ENCODE measurements around the gene EEF1AKMT3. TPM values are rescaled to one million over a fixed set of nuclear protein-coding genes. Genes with fewer than 3 reads are reported as not detected.
"Not testable (repeated sequence)": the region's sequence is repeated elsewhere in the genome, so short reads cannot be mapped to it uniquely, and the experiment has no call there.

Gene EEF1AKMT3
- total and polyA plus RNA-seq, 9 of the 15 experiments (the other 6 are each of a cell fraction or from before 2014, with no cell fraction given) = 4.1 to 17.2 (median 7.9) TPM

GRCh38 chr12:57817261-57817989 is 45.0 kb downstream of the EEF1AKMT3 start:
- ChIA-PET CTCF (ENCODE audit: low intra/inter-chr PET ratio) (interaction anchor here (1.1 kb wide), 1 partner anchor 88 kb away, joined by 6 read pairs; no protein-coding TSS in a partner anchor), POLR2A (interaction anchor here (0.8 to 2.5 kb wide), 6 partner anchors 15 to 85 kb away, joined by 3 to 21 read pairs (median 4); no protein-coding TSS in a partner anchor)
- ATAC-seq (no peak), DNase-seq (ENCODE audit: extremely low read depth in 1 of 4, low spot score in 3 of 4) (no peak), FAIRE-seq (peak; percentile 75)
- intact Hi-C loops (cut with micrococcal nuclease) (no loop called here), in situ Hi-C loops (cut with MboI) (no loop called here)
- H3K27ac ChIP-seq (ENCODE audit: extremely low read depth, low read depth, low read length) = peak overlapping the region; percentile 37; the same call in 2 of the 3 replicates
- WGBS (ENCODE audit: insufficient coverage, low coverage, missing lambda C conversion rate) = 78% methylated on average over 8 of the region's 8 CpGs
- peaks cover 4% of the 10 kb centered on the region for H3K9me1 ChIP-seq (ENCODE audit: control insufficient read depth, insufficient read depth, low read length)
- no peaks in the 10 kb centered on the region for H3K79me2 ChIP-seq (ENCODE audit: control insufficient read depth, insufficient read depth, low read length)
- H3K4me1 ChIP-seq (replicated peaks in 1 of 2; ENCODE audit: control insufficient read depth in 2 of 2, insufficient read depth in 2 of 2, low read length in 2 of 2) = peaks cover 9 to 17% of the 10 kb centered on the region in 2 experiments; a peak in 3 of 5 replicates
- H3K36me3 ChIP-seq (ENCODE audit: control insufficient read depth, insufficient read depth, low read length) = peaks cover 13% of the 10 kb centered on the region; the same call in 1 of the 3 replicates
- no peak overlapping the region for H2AFZ ChIP-seq (ENCODE audit: low read depth, low read length)
- no peaks in the 10 kb centered on the region; the same call in 1 of the 2 replicates for H4K20me1 ChIP-seq (replicated peaks; ENCODE audit: control insufficient read depth, insufficient read depth, low read length)
- no peaks in the 10 kb centered on the region for H3K27me3 ChIP-seq (ENCODE audit: control insufficient read depth in 2 of 2, insufficient read depth in 2 of 2, low read length in 2 of 2)
- no peak overlapping the region for H3K4me2 ChIP-seq (ENCODE audit: insufficient read depth, low read length)
- H3K4me3 ChIP-seq = no peak overlapping the region
- H3K9ac ChIP-seq (ENCODE audit: insufficient read depth in 1 of 2, low read depth in 2 of 2, low read length in 2 of 2) = no peak overlapping the region
- TF ChIP-seq ZFX (CRISPR knock-in tag; IDR thresholded peaks at IDR 0.05) = no peak
- TF ChIP-seq PCBP1 (IDR thresholded peaks at IDR 0.05; ENCODE audit: low read depth, low read length, poor library complexity, severe bottlenecking) = no peak
- BruUV-seq (replicated peaks) = no TSS peak
- no peaks in the 10 kb centered on the region for H3K9me3 ChIP-seq (replicated peaks; ENCODE audit: control insufficient read depth, insufficient read depth, low read depth, low read length)

GRCh38 chr12:57817990-57818331 is 45.5 kb downstream of the EEF1AKMT3 start:
- H3K27me3 ChIP-seq (ENCODE audit: control insufficient read depth in 2 of 2, insufficient read depth in 2 of 2, low read length in 2 of 2); H3K9me1 ChIP-seq (ENCODE audit: control insufficient read depth, insufficient read depth, low read length); H3K4me2 ChIP-seq (ENCODE audit: insufficient read depth, low read length); BruUV-seq (replicated peaks); intact Hi-C loops (cut with micrococcal nuclease); DNase-seq (ENCODE audit: extremely low read depth in 1 of 4, low spot score in 3 of 4); ATAC-seq; H3K9me3 ChIP-seq (replicated peaks; ENCODE audit: control insufficient read depth, insufficient read depth, low read depth, low read length); H4K20me1 ChIP-seq (replicated peaks; ENCODE audit: control insufficient read depth, insufficient read depth, low read length); H3K4me3 ChIP-seq; CTCF ChIA-PET (ENCODE audit: low intra/inter-chr PET ratio); H2AFZ ChIP-seq (ENCODE audit: low read depth, low read length); H3K79me2 ChIP-seq (ENCODE audit: control insufficient read depth, insufficient read depth, low read length); in situ Hi-C loops (cut with MboI); FAIRE-seq; H3K9ac ChIP-seq (ENCODE audit: insufficient read depth in 1 of 2, low read depth in 2 of 2, low read length in 2 of 2): not testable (repeated sequence)
- WGBS (ENCODE audit: insufficient coverage, low coverage, missing lambda C conversion rate) = 77% methylated on average over 3 of the region's 3 CpGs
- 0 out of 3 replicates have a peak overlapping the region, but pooled peaks have one; percentile 30 for H3K27ac ChIP-seq (ENCODE audit: extremely low read depth, low read depth, low read length)
- POLR2A ChIA-PET = interaction anchor here (0.8 to 2.5 kb wide), 6 partner anchors 10 to 84 kb away, joined by 3 to 21 read pairs (median 4); no protein-coding TSS in a partner anchor
- peaks cover 9 to 17% of the 10 kb centered on the region in 2 experiments; a peak in 3 of 5 replicates for H3K4me1 ChIP-seq (replicated peaks in 1 of 2; ENCODE audit: control insufficient read depth in 2 of 2, insufficient read depth in 2 of 2, low read length in 2 of 2)
- H3K36me3 ChIP-seq (ENCODE audit: control insufficient read depth, insufficient read depth, low read length) = peaks cover 18% of the 10 kb centered on the region; the same call in 2 of the 3 replicates
- peak; percentile 34; the same call in 1 of the 2 replicates for TF ChIP-seq ZNF384 (IDR thresholded peaks at IDR 0.05; ENCODE audit: low read depth, low read length)

DNA sequence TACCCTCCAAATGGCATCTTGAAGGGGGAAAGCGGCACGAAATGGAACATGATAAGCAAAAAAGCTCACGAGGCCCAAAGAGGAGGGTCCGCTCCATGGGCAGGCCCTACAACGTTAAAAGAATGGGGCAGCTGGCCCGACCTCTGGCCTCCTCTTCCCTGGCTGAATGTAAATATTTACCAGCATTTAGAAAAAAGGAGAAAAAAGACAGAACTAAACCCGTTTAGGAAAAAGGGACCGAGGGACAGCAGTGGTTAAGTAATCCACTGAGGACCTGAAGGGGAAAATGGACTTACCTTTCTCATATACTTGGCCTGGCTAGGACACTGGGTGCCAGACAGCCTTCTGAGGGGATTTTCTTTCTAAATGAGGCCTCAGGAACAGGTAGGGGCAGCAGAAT is 47.7 kb downstream of the EEF1AKMT3 start:
- intact Hi-C loops (cut with micrococcal nuclease) = not testable (repeated sequence)

More for the DNA sequence above, 47.7 kb downstream of the EEF1AKMT3 start:
- POLR2A ChIA-PET = interaction anchor here (0.6 to 2.5 kb wide), 4 partner anchors 9 to 89 kb away, joined by 3 to 21 read pairs (median 4); no protein-coding TSS in a partner anchor
- 76% methylated on average over 7 of the region's 8 CpGs for WGBS (ENCODE audit: insufficient coverage, low coverage, missing lambda C conversion rate)
- H3K9ac ChIP-seq (ENCODE audit: insufficient read depth in 1 of 2, low read depth in 2 of 2, low read length in 2 of 2); H3K4me2 ChIP-seq (ENCODE audit: insufficient read depth, low read length); H3K9me1 ChIP-seq (ENCODE audit: control insufficient read depth, insufficient read depth, low read length); CTCF ChIA-PET (ENCODE audit: low intra/inter-chr PET ratio); H2AFZ ChIP-seq (ENCODE audit: low read depth, low read length); H3K9me3 ChIP-seq (replicated peaks; ENCODE audit: control insufficient read depth, insufficient read depth, low read depth, low read length); H4K20me1 ChIP-seq (replicated peaks; ENCODE audit: control insufficient read depth, insufficient read depth, low read length); H3K4me3 ChIP-seq; DNase-seq (ENCODE audit: extremely low read depth in 1 of 4, low spot score in 3 of 4); BruUV-seq (replicated peaks); H3K27ac ChIP-seq (ENCODE audit: extremely low read depth, low read depth, low read length); in situ Hi-C loops (cut with MboI); H3K79me2 ChIP-seq (ENCODE audit: control insufficient read depth, insufficient read depth, low read length); ATAC-seq; H3K27me3 ChIP-seq (ENCODE audit: control insufficient read depth in 2 of 2, insufficient read depth in 2 of 2, low read length in 2 of 2); FAIRE-seq: not testable (repeated sequence)
- H3K4me1 ChIP-seq (replicated peaks in 1 of 2; ENCODE audit: control insufficient read depth in 2 of 2, insufficient read depth in 2 of 2, low read length in 2 of 2) = peaks cover 9 to 17% of the 10 kb centered on the region in 2 experiments; a peak in 3 of 5 replicates
- peaks cover 40% of the 10 kb centered on the region for H3K36me3 ChIP-seq (ENCODE audit: control insufficient read depth, insufficient read depth, low read length)

Data from K562 (cell line).